Nephron progenitor cell (in vitro differentiated cells): Measurements from ENCODE around the gene CTSZ.
"Not testable (repeated sequence)": the region's sequence is repeated elsewhere in the genome, so short reads cannot be mapped to it uniquely, and the experiment has no call there.

Source experiments
- DNase-seq: peaks from one replicate; pipeline ENCODE4 v3.0.0; 2021
- H3K27ac Mint-ChIP-seq: 2 replicates; pipeline ENCODE4 v1.8.0; 2021; ENCODE audit warnings: mild to moderate bottlenecking, moderate library complexity, mixed read lengths
- H3K27me3 Mint-ChIP-seq: 2 replicates; pipeline ENCODE4 v1.8.0; 2021; ENCODE audit warnings: mild to moderate bottlenecking, low read depth, mixed read lengths; ENCODE audit not compliant: poor library complexity
- H3K36me3 Mint-ChIP-seq: 2 replicates; pipeline ENCODE4 v1.8.0; 2021; ENCODE audit warnings: low read depth, mixed read lengths
- H3K4me1 Mint-ChIP-seq: 2 replicates; pipeline ENCODE4 v1.8.0; 2021; ENCODE audit warnings: mixed read lengths
- H3K4me3 Mint-ChIP-seq: 2 replicates; pipeline ENCODE4 v1.8.0; 2021; ENCODE audit warnings: mild to moderate bottlenecking, moderate library complexity, mixed read lengths
- H3K9me3 Mint-ChIP-seq: 2 replicates; pipeline ENCODE4 v1.8.0; 2021; ENCODE audit warnings: mild to moderate bottlenecking, moderate library complexity, mixed read lengths
- CTCF ChIP-seq: fragments of 200-600 bp; sonication (generic); IDR thresholded peaks from 2 replicates; pipeline ENCODE4 v1.5.0; 2021; ENCODE audit warnings: antibody characterized with exemption

CTSZ gene

DNA sequence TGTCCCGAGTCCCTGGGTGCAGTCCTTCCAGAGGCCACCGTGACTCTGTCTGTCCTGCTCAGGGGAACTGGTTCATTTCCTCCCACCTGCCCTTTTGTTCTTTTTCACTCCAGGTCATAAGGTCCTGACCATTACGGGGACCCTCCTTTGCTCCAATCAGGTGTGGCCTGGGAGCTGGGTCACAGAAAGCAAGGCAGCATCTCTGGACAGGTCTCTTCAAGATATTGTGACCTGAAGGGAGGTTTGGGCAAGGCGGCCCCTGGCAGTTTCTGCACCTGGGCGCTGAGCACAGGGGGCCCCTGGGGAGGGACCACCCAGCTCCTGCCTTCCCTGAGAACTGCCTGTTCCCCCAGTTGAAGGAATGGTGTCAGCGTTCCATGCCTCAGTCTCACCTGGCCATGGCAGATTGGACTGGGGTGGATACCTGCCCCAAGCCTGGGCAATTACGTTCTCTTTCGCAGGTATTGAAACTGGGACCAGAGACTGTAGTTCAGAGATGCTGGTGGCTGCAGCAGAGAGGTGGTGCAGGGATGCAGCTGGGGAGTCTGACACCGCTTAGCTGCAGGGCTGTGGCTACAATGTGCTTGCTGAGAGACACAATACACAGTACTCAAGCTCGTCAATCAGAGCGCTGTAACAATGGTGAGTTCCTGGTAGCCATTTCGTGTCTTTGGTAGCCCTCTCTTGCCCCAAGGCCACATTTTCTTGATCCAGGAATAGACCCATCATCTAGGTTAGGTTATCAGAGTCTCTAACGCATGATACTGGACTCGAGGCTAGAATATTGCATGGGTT lies 41.6 kb downstream of the CTSZ start:
- H3K4me3 Mint-ChIP-seq = no peak overlapping the region
- TF ChIP-seq CTCF = no peak
- no peak overlapping the region for H3K27ac Mint-ChIP-seq
- no peak for DNase-seq
- H3K27me3 Mint-ChIP-seq = peaks cover 11% of the 10 kb centered on the region
- peaks cover 4% of the 10 kb centered on the region for H3K4me1 Mint-ChIP-seq
- H3K9me3 Mint-ChIP-seq = peaks cover 39% of the 10 kb centered on the region
- peaks cover 16% of the 10 kb centered on the region for H3K36me3 Mint-ChIP-seq

DNA sequence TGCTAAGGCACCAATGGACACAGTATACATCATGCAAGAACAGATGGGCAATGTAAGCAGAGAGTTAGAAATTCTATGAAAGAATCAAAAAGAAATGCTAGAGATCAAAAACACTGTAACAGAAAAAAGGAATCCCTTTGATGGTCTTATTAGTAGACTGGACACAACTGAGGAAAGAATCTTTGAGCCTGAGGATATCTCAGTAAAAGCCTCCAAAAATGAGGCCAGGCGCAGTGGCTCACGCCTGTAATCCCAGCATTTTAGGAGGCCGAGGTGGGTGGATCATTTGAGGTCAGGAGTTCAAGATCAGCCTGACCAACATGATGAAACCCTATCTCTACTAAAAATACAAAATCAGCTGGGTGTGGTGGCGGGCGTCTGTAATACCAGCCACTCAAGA lies 43.1 kb downstream of the CTSZ start:
- H3K4me1 Mint-ChIP-seq, DNase-seq, H3K4me3 Mint-ChIP-seq, H3K27ac Mint-ChIP-seq: not testable (repeated sequence)
- H3K36me3 Mint-ChIP-seq = peaks cover 11% of the 10 kb centered on the region
- H3K27me3 Mint-ChIP-seq = peaks cover 14% of the 10 kb centered on the region
- peaks cover 24% of the 10 kb centered on the region for H3K9me3 Mint-ChIP-seq

DNA sequence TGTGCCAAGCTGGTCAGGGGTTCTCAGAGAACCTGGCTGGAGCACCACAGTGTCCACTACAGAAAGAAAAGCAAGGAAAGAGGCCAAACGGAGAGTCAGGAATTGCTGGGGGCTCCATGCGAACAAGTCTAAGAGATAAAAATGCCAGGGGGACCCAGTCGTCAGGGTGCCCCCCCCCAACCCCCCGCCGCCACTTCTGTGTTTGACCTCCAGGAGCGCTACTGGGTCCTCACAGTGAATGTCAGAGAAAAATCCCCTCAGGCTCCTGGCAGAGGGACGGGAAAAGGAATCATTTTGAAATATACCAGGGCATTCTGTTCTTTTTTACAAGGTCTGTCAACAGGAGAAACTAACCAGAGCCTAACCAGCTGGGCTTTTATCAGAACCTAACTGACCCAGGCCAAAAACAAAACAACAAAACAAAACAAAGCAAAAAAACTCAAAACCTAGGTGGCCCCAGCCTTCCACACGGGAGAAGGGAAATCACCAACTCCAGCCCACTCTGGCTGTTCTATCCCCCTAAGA lies 43.9 kb downstream of the CTSZ start:
- Mint-ChIP-seq H3K4me1 (peaks cover 4% of the 10 kb centered on the region), H3K4me3 (no peak overlapping the region), H3K36me3 (peaks cover 9% of the 10 kb centered on the region), H3K27me3 (peaks cover 14% of the 10 kb centered on the region), H3K27ac (no peak overlapping the region), H3K9me3 (peaks cover 18% of the 10 kb centered on the region)
- TF ChIP-seq CTCF = no peak
- DNase-seq = no peak

DNA sequence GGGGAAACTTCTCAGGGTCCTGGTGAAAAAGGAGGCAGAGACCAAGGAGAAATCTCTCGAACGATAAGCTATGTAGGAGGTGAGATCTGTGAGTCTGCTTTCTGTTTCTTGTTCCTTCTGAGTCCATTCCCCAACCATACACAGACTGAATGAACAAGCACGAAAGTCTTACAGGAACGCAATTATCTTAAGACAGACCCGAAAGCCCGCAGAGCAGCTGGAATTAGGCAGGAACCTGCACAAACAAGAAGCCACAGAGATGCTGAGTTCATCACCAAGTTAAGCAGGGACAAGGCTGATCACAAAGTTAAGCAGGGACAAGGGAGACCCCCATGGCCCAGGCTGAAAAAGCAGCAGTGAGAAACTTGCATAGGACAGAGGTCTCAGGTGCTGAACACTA lies 47.4 kb downstream of the CTSZ start:
- peaks cover 22% of the 10 kb centered on the region for H3K27me3 Mint-ChIP-seq
- H3K4me3 Mint-ChIP-seq = no peak overlapping the region
- peaks cover 4% of the 10 kb centered on the region for H3K4me1 Mint-ChIP-seq
- H3K9me3 Mint-ChIP-seq = peaks cover 17% of the 10 kb centered on the region
- TF ChIP-seq CTCF = no peak
- no peak for DNase-seq
- peak overlapping the region; percentile 36 for H3K27ac Mint-ChIP-seq
- H3K36me3 Mint-ChIP-seq = peaks cover 11% of the 10 kb centered on the region

- no peak for TF ChIP-seq CTCF
- DNase-seq = no peak
- Mint-ChIP-seq H3K4me1 (no peaks in the 10 kb centered on the region), H3K36me3 (peaks cover 4% of the 10 kb centered on the region), H3K27me3 (peaks cover 20% of the 10 kb centered on the region), H3K27ac (no peak overlapping the region), H3K9me3 (peaks cover 12% of the 10 kb centered on the region), H3K4me3 (no peak overlapping the region)
Measured at GRCh38 chr20:58956078-58956477, 51.0 kb downstream of the CTSZ start.

- Mint-ChIP-seq H3K4me1 (no peaks in the 10 kb centered on the region), H3K27ac (no peak overlapping the region), H3K27me3 (peaks cover 16% of the 10 kb centered on the region), H3K4me3 (no peak overlapping the region), H3K9me3 (peaks cover 12% of the 10 kb centered on the region), H3K36me3 (peaks cover 4% of the 10 kb centered on the region)
- no peak for TF ChIP-seq CTCF
- no peak for DNase-seq
Measured at GRCh38 chr20:58953050-58953449, 54.0 kb downstream of the CTSZ start.
